ENCODE measurements around the gene REC8. TPM values are rescaled to one million over a fixed set of nuclear protein-coding genes. Genes with fewer than 3 reads are reported as not detected.

The REC8 gene
- total RNA-seq, 1 experiment from 2014 or later: 7.6 TPM

DNA sequence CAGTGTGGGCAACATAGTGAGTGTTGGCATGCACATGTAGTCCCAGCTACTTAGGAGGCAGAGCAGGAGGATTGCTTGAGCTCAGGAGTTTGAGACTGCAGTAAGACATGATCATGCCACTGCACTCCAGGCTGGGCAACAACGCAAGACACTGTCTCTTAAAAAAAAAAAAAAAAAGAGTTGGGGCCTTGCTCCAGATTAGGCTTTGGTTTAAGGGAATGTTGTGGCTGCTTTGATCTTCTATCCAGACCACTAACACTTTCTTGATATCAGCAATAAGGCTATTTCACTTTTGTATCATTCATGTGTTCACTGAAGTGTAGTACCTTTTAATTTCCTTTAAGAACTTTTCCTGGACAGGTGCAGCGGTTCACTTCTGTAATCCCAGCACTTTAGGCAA, 44.2 kb upstream of the REC8 start:
- intact Hi-C loops (cut with micrococcal nuclease): no loop called here
- ATAC-seq: no peak
- Histone ChIP-seq H2AFZ (ENCODE audit: low read depth, low read length, poor library complexity, severe bottlenecking) (no peak overlapping the region), H3K27me3 (ENCODE audit: insufficient read depth, low read length) (no peaks in the 10 kb centered on the region), H3K36me3 (ENCODE audit: control insufficient read depth in 1 of 2, insufficient read depth in 2 of 2, low read length in 2 of 2) (peaks cover 0 to 3% of the 10 kb centered on the region in 2 experiments; a peak in 2 of 4 replicates), H3K9ac (ENCODE audit: low read length) (no peak overlapping the region), H3K79me2 (ENCODE audit: insufficient read depth, low read length) (no peaks in the 10 kb centered on the region), H3K9me2 (ENCODE audit: insufficient read depth) (no peaks in the 10 kb centered on the region), H4K20me1 (ENCODE audit: insufficient read depth) (no peaks in the 10 kb centered on the region), H3K27ac (ENCODE audit: low read depth, low read length) (no peak overlapping the region), H3K4me2 (ENCODE audit: low read length) (no peak overlapping the region), H3K4me3 (replicated peaks in 1 of 2; ENCODE audit: low read depth in 1 of 2, low read length in 2 of 2) (no peak overlapping the region), H3K9me3 (ENCODE audit: control insufficient read depth in 1 of 2, insufficient read depth in 1 of 2, low read depth in 1 of 2, low read length in 2 of 2) (no peaks in the 10 kb centered on the region), H3K4me1 (ENCODE audit: control insufficient read depth in 1 of 2, insufficient read depth in 2 of 2, low read length in 2 of 2) (no peaks in the 10 kb centered on the region)
- no TSS peak for BruUV-seq (replicated peaks)
- ChIA-PET CTCF (interaction anchor here (0.8 kb wide), 1 partner anchor 70 kb away, joined by 3 read pairs; no protein-coding TSS in a partner anchor), RAD21 (ENCODE audit: low non-redundant PET in 1 of 2, low total read pairs in 2 of 2, uncharacterized antibody in 2 of 2, unreplicated experiment in 2 of 2) (interaction anchor here in 1 of 2 experiments (0.7 kb wide), 1 partner anchor 14 kb away, joined by 3 read pairs; no protein-coding TSS in a partner anchor), POLR2A (interaction anchor here (0.6 to 1.9 kb wide), 3 partner anchors 8 to 27 kb away, joined by 3 to 8 read pairs (median 5); partner anchors contain the start of genes EMC9 and PSME1)
- TF ChIP-seq, protein P1, sequence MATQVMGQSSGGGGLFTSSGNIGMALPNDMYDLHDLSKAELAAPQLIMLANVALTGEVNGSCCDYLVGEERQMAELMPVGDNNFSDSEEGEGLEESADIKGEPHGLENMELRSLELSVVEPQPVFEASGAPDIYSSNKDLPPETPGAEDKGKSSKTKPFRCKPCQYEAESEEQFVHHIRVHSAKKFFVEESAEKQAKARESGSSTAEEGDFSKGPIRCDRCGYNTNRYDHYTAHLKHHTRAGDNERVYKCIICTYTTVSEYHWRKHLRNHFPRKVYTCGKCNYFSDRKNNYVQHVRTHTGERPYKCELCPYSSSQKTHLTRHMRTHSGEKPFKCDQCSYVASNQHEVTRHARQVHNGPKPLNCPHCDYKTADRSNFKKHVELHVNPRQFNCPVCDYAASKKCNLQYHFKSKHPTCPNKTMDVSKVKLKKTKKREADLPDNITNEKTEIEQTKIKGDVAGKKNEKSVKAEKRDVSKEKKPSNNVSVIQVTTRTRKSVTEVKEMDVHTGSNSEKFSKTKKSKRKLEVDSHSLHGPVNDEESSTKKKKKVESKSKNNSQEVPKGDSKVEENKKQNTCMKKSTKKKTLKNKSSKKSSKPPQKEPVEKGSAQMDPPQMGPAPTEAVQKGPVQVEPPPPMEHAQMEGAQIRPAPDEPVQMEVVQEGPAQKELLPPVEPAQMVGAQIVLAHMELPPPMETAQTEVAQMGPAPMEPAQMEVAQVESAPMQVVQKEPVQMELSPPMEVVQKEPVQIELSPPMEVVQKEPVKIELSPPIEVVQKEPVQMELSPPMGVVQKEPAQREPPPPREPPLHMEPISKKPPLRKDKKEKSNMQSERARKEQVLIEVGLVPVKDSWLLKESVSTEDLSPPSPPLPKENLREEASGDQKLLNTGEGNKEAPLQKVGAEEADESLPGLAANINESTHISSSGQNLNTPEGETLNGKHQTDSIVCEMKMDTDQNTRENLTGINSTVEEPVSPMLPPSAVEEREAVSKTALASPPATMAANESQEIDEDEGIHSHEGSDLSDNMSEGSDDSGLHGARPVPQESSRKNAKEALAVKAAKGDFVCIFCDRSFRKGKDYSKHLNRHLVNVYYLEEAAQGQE (IDR thresholded peaks at IDR 0.05; ENCODE audit: low read depth): no peak
- TF ChIP-seq SIN3A (IDR thresholded peaks at IDR 0.05; ENCODE audit: low read depth) (no peak), FOSL1 (IDR thresholded peaks at IDR 0.05; ENCODE audit: low read depth) (no peak), CEBPB (IDR thresholded peaks at IDR 0.05; ENCODE audit: low read depth) (no peak), SP1 (IDR thresholded peaks at IDR 0.05; ENCODE audit: low read depth) (no peak), TCF7L2 (IDR thresholded peaks at IDR 0.05; ENCODE audit: borderline replicate concordance, extremely low read depth, insufficient read depth, insufficient read length) (no peak), ELF1 (IDR thresholded peaks at IDR 0.05; ENCODE audit: borderline replicate concordance, low read depth) (no peak), RAD21 (IDR thresholded peaks at IDR 0.05; ENCODE audit: low read depth) (no peak), YY1 (IDR thresholded peaks at IDR 0.05; ENCODE audit: extremely low read depth, insufficient replicate concordance, low read depth, low read length) (no peak), CBX3 (IDR thresholded peaks at IDR 0.05; ENCODE audit: low read depth) (no peak)
- TF ChIP-seq, protein P2, sequence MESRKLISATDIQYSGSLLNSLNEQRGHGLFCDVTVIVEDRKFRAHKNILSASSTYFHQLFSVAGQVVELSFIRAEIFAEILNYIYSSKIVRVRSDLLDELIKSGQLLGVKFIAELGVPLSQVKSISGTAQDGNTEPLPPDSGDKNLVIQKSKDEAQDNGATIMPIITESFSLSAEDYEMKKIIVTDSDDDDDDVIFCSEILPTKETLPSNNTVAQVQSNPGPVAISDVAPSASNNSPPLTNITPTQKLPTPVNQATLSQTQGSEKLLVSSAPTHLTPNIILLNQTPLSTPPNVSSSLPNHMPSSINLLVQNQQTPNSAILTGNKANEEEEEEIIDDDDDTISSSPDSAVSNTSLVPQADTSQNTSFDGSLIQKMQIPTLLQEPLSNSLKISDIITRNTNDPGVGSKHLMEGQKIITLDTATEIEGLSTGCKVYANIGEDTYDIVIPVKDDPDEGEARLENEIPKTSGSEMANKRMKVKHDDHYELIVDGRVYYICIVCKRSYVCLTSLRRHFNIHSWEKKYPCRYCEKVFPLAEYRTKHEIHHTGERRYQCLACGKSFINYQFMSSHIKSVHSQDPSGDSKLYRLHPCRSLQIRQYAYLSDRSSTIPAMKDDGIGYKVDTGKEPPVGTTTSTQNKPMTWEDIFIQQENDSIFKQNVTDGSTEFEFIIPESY (IDR thresholded peaks at IDR 0.05; ENCODE audit: extremely low read depth, insufficient replicate concordance, low read length): no peak
- TF ChIP-seq, protein P3, sequence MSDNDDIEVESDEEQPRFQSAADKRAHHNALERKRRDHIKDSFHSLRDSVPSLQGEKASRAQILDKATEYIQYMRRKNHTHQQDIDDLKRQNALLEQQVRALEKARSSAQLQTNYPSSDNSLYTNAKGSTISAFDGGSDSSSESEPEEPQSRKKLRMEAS (IDR thresholded peaks at IDR 0.05): no peak
- no peak for DNase-seq (ENCODE audit: low read depth, low spot score)

Measured in HCT116 (cell line).